ENCODE results near the gene TRAPPC2B.

- no peak for TF ChIP-seq CTCF (IDR thresholded peaks at IDR 0.05)
- no peak for TF ChIP-seq POLR2A (IDR thresholded peaks at IDR 0.05)
Observed at GRCh38 chr19:57389194-57389729, 25.9 kb downstream of the TRAPPC2B start.

All from esophagus squamous epithelium (tissue), 4 donors.